Activated naive CD4-positive, alpha-beta T cell treated with anti-CD3 and anti-CD28 coated beads, Interleukin-2, amount 50 U/mL, for 24 hours (primary cell): ENCODE data around the gene AP2B1.
A peak's percentile ranks its signal among the peaks of the same experiment; 100 is the strongest.

Source experiments
- H3K27ac Mint-ChIP-seq: one replicate; pipeline ENCODE4 v1.8.0; 2021; ENCODE audit warnings: mild to moderate bottlenecking, mixed read lengths
- H3K27me3 Mint-ChIP-seq: one replicate; pipeline ENCODE4 v1.8.0; 2021; ENCODE audit warnings: mixed read lengths
- H3K36me3 Mint-ChIP-seq: one replicate; pipeline ENCODE4 v1.8.0; 2021; ENCODE audit warnings: mixed read lengths
- H3K4me1 Mint-ChIP-seq: one replicate; pipeline ENCODE4 v1.8.0; 2021; ENCODE audit warnings: mixed read lengths
- H3K4me3 Mint-ChIP-seq: one replicate; pipeline ENCODE4 v1.8.0; 2021; ENCODE audit warnings: mild to moderate bottlenecking, mixed read lengths
- H3K9me3 Mint-ChIP-seq: one replicate; pipeline ENCODE4 v1.8.0; 2021; ENCODE audit warnings: mixed read lengths

Gene AP2B1

DNA sequence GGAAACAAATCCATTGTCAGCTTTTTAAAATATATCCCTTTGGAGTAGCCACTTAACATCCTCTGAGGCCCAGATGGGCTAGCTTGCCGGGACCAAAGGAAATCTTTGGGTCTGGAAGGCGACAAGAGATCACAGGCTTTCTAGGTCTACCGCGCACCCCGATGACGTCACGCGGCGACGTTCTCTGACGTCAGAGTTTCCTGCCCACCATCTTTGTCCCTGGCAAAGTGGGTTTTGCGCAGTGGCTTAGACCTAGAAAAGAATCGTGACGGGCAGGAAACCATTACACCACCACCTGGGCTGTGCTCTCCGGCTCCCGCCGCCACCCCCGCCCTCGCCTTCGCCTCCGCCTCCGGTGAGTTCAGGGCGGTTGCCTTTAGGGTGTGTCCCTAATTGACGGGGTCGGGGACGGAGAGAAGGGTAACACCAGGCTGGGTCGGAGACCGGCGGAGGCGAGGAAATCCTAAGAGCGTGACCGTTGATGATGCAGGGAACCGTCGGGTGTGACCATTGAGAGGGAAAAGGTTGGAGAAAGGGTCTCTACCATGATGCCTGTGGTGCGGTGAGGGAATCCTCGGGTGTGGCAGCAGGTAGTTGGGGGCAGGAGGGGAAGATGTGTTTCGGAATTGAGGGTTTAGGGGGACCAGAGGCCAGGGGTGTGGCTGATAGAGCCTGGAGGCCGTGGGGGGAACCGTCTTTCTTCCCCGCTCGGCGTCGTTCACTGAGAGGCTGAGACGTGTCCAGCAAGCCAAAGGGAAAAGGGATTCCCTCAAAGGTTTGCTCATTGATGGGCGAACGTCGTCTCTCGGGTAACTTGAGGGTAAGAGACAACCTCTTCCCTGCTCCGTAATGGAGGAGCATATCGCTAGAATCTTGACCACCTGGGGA, at the start of gene AP2B1:
Gene AP2B1 (plus strand): TSS at position 249 of the 888 bp plus-strand sequence. CDS start 6,709 bp downstream, outside the sequence.
- Mint-ChIP-seq H3K4me3 (peak within 1 kb of the TSS; percentile 98), H3K4me1 (peaks cover 40% of the 10 kb centered on the region)

DNA sequence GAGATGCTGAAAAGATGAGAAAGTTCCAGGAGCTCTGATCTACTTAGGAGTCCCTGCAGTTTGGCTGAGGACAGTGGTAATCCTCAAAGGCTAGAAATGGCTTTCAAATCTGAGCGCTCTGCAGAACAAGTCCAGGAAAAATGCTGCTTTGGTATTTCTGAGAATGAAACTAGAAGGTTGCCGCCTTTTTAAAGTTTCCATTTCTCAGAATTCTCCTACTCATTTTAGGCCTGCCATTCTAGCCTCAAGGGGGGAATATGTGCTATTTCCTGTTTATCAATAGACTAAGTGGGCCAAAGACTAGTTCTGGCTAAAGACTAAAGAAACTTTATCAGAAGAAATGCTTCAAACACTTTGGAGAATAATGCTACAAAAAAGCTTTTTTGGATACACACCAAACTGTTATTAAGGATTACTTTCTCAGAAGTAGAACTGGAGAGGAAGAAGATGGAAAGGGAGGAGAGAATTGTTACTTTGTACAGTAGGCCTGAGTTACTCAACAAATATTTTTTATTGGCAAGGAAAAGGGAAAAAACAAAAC, 49.5 kb upstream of the AP2B1 start, which contains the start of gene SLFN12L:
Gene SLFN12L (minus strand): TSS at position 78 of the 541 bp plus-strand sequence. CDS start 15,314 bp downstream, outside the sequence.
- H3K36me3 Mint-ChIP-seq: peaks cover 4% of the 10 kb centered on the region
- peak within 1 kb of the TSS; percentile 84 for H3K4me3 Mint-ChIP-seq
- peaks cover 69% of the 10 kb centered on the region for H3K4me1 Mint-ChIP-seq
- peak within 1 kb of the TSS; percentile 100 for H3K27ac Mint-ChIP-seq
- H3K9me3 Mint-ChIP-seq: no peaks in the 10 kb centered on the region
- H3K27me3 Mint-ChIP-seq: no peaks in the 10 kb centered on the region

More for the DNA sequence above, at the start of gene AP2B1:
- Mint-ChIP-seq H3K36me3 (no peaks in the 10 kb centered on the region), H3K9me3 (no peaks in the 10 kb centered on the region), H3K27ac (peak within 1 kb of the TSS; percentile 99), H3K27me3 (no peaks in the 10 kb centered on the region)

DNA sequence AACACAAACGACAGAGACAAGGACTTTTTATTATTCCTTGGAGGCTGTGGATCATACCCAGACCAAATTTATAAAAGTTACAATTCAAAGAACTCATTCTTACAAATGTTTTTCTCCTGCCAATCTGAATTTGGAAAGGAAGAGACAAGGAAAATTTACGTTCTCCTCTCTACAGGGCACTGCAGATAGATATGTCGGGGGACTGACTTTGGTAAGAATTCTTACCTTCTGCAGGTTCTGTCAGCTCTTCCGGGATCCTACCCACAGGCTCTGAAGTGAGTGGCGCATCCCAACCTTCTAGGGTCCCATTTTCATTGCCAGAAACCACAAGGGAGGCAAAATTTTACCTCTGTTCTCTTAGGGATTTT, 47.5 kb upstream of the AP2B1 start:
- H3K36me3 Mint-ChIP-seq: peaks cover 1% of the 10 kb centered on the region
- peaks cover 69% of the 10 kb centered on the region for H3K4me1 Mint-ChIP-seq
- H3K27me3 Mint-ChIP-seq: no peaks in the 10 kb centered on the region
- peak overlapping the region; percentile 95 for H3K27ac Mint-ChIP-seq
- no peaks in the 10 kb centered on the region for H3K9me3 Mint-ChIP-seq
- H3K4me3 Mint-ChIP-seq: peak overlapping the region; percentile 91

DNA sequence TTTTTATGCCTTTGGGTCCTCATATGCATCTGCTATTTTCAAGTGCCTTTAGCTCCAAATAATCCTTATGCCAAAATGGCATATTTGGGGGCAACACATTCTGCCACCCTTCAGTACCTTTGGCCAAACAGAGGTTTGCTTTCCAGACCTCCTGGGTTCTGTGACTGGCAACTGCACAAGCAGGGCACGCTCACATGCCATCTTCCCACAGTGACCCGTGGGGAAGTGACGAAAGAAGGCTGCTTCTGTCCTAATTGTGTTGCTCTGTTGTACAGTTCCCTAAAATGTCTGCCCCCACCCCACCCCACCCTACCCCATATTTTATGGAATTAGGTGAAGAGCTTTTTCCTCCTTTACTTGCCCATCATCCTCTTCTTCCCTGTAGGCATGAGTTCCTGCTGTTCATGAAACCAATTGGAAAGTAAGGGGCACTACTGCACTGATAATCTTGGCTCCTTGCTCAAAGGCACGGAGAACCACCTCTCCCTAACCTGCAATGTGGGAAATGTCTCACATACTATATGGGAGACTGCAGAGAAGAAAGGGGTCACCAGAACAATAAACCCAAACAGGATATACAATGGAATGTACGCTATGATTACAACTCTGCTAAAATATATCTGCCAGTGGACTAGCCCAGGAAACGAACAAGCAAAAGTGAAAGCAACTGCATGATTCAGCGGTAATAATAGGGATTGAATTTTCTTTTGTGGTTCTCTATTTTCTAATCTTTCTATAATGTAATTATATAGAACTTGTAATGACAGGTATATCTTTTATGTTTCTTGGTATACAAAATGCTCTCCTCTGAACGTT, 46.3 kb upstream of the AP2B1 start:
- Mint-ChIP-seq H3K4me3 (peak overlapping the region; percentile 91), H3K9me3 (no peaks in the 10 kb centered on the region), H3K36me3 (peaks cover 4% of the 10 kb centered on the region), H3K27me3 (no peaks in the 10 kb centered on the region), H3K27ac (peak overlapping the region; percentile 99), H3K4me1 (peaks cover 71% of the 10 kb centered on the region)

DNA sequence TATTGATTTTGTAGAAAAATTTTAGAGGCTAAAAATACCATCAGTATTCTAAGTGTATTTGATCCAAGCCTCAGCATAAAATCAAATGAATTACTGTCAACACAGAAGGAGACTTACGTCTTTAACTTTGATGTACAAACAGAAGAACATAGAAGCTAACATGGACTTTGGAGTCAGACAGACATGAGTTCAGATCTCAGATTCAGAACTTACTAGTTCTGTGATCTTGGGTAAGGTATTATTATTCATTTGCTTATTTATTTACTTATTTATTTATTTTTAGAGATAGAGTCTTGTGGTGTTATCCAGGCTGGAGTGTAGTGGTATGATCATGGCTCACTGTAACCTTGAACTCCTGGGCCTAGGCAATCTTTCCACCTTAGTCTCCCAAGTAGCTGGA, 45.7 kb upstream of the AP2B1 start:
- Mint-ChIP-seq H3K36me3 (peaks cover 3% of the 10 kb centered on the region), H3K4me1 (peaks cover 67% of the 10 kb centered on the region)

DNA sequence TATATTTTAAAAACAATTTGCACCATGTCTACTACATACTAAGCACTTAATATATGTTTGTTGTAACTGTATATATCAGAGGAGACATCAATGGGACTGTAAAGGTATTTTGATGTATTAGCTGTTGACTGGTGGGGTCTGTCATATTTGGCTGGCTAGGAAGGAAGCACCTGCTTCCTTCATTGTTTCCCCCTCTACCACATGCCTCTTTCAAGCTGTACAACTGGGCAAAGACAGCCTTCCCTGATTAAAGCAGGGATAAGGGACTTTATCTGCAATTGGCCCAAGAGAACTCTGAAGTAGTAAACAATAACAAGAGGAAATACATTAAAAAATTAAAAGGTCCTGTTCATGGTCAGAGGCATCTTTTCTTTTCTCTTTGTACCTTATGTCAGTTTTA, 44.1 kb upstream of the AP2B1 start:
- no peak overlapping the region for H3K4me3 Mint-ChIP-seq
- peaks cover 55% of the 10 kb centered on the region for H3K4me1 Mint-ChIP-seq
- H3K27ac Mint-ChIP-seq: no peak overlapping the region
- H3K9me3 Mint-ChIP-seq: no peaks in the 10 kb centered on the region
- no peaks in the 10 kb centered on the region for H3K27me3 Mint-ChIP-seq
- H3K36me3 Mint-ChIP-seq: peaks cover 5% of the 10 kb centered on the region

More for the DNA sequence above, 45.7 kb upstream of the AP2B1 start:
- Mint-ChIP-seq H3K27me3 (no peaks in the 10 kb centered on the region), H3K27ac (peak overlapping the region; percentile 99), H3K9me3 (no peaks in the 10 kb centered on the region), H3K4me3 (peak overlapping the region; percentile 91)

DNA sequence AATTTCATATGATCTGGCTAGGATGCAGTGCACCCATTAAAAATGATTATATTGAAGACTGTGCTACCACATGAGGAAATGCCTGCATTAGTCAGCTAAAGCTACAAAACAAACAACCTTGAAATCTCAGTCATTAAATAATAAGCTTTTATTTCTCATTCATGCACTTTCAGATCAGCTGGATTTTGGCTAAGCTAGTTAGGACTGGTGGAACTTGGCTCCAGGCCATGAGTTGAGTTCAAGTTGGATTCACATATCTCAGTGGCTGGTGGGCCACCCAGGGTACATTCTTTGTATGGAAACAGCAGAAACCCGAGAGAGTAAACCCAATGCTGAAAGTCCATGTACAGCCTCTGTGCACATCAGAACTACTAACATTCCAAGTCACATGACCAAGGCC, 43.3 kb upstream of the AP2B1 start:
- H3K4me3 Mint-ChIP-seq: no peak overlapping the region
- H3K9me3 Mint-ChIP-seq: no peaks in the 10 kb centered on the region
- H3K27me3 Mint-ChIP-seq: no peaks in the 10 kb centered on the region
- H3K4me1 Mint-ChIP-seq: peaks cover 46% of the 10 kb centered on the region
- no peak overlapping the region for H3K27ac Mint-ChIP-seq
- H3K36me3 Mint-ChIP-seq: peaks cover 5% of the 10 kb centered on the region

DNA sequence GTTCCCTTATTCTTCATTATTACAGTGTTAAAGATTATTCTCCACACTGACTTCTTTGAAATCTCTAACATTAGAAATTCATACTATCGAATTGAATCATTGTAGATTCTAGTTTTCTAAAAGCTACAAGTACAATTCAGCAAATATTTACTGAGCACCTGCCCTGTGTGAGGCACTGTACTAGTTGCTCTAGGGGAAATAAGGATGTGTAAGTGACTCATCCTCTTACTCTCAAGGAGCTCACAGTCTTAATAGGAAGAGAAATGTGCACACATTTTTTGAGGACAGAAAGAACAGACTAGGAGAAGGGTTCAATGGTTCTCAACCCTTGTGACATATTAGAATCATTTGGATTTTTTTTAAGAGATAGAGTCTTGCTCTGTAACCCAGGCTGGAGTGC, 42.0 kb upstream of the AP2B1 start:
- H3K27ac Mint-ChIP-seq: no peak overlapping the region
- H3K4me1 Mint-ChIP-seq: peaks cover 37% of the 10 kb centered on the region
- no peaks in the 10 kb centered on the region for H3K9me3 Mint-ChIP-seq
- H3K4me3 Mint-ChIP-seq: no peak overlapping the region
- H3K36me3 Mint-ChIP-seq: peaks cover 5% of the 10 kb centered on the region
- no peaks in the 10 kb centered on the region for H3K27me3 Mint-ChIP-seq

DNA sequence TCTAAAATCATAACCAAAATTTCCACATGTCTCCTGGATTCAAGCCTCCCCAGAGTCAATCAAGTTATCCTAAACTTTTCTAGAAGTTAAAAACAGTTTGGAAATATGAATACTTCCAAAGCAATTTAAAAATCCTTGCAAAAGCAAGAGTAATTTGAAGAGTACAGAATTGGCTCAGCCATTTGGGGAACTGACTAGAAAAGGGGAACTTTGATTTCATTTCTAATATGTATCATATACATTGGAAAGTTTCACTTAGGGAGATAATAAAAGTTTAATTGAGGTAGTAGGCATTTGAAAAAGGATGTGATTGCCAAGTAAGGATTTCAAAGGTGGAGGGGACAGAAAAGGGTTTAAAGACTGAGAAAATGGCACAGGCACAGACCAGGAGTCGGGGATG, 40.6 kb upstream of the AP2B1 start:
- Mint-ChIP-seq H3K4me1 (peaks cover 24% of the 10 kb centered on the region), H3K36me3 (peaks cover 5% of the 10 kb centered on the region), H3K27me3 (no peaks in the 10 kb centered on the region), H3K4me3 (no peak overlapping the region), H3K9me3 (no peaks in the 10 kb centered on the region), H3K27ac (peak overlapping the region; percentile 52)

DNA sequence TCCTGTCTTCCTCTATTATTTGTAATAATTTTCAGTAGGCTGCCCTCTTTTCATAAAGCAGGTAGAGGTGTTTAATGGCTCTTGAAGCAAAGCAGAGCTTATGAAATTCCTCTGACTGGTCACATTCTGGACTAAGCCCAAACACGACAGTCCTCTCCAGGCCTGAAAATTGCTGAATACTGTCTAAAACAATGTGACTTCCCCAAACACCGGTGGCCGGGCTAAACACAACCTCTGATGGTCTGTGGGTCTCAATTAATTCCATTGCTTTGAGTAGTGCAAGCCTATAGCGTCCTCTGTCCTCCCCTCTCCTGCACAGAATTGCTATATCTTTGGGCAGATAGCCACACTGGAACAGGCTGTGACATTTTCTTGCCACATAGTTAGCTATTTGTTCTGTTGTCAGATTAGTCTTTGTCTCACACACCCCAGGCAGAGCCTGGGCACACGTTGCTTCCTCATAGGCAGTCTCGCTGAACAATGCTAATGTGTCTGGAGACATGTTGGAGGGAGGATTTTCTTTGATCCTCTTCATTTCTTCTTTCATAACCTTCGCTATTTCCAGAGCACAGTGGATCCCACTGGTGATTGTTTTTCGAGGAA, 38.8 kb upstream of the AP2B1 start:
- Mint-ChIP-seq H3K27ac (no peak overlapping the region), H3K36me3 (peaks cover 5% of the 10 kb centered on the region), H3K9me3 (no peaks in the 10 kb centered on the region), H3K27me3 (no peaks in the 10 kb centered on the region), H3K4me1 (peaks cover 17% of the 10 kb centered on the region), H3K4me3 (no peak overlapping the region)

DNA sequence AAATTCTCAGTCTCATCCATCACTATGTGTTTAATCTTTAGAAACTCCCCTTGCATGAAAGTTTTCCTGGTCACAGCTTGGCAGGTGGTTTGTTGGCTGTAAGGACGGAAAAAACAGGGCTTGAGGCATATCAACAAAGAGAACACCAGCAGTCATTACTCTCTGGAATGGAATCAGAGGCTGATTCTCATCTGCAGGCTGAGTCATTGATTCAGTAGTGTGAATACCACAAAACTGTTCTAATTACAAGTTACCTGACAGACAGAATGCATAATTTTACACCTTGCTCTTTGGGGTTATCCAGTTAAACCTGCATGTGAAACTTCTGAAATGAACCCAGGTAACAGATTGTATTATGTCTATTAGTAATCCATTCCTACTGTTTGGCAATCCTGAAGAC, 38.1 kb upstream of the AP2B1 start:
- Mint-ChIP-seq H3K36me3 (peaks cover 5% of the 10 kb centered on the region), H3K4me1 (peaks cover 11% of the 10 kb centered on the region), H3K27me3 (no peaks in the 10 kb centered on the region), H3K9me3 (no peaks in the 10 kb centered on the region), H3K4me3 (no peak overlapping the region), H3K27ac (no peak overlapping the region)

DNA sequence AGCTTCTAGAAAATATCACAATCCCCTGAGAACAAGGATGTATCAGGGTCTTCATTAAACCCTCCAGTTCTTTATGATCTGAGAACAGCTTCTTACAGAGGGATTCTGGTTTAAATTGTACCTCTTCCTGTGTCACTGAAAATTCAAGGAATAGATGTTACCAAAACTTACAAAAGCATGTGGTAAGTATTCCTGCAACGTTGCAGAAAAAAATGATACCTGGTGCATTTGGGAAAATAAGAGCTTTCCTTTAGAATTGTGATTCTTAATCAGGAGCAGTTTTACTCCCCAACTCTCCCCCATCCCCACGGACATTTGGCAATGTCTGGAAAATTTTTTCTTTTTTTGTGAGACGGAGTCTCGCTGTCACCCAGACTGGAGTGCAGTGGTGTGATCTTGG, 33.8 kb upstream of the AP2B1 start:
- no peaks in the 10 kb centered on the region for H3K36me3 Mint-ChIP-seq
- no peak overlapping the region for H3K4me3 Mint-ChIP-seq
- H3K27me3 Mint-ChIP-seq: no peaks in the 10 kb centered on the region
- H3K4me1 Mint-ChIP-seq: peaks cover 3% of the 10 kb centered on the region
- no peak overlapping the region for H3K27ac Mint-ChIP-seq
- no peaks in the 10 kb centered on the region for H3K9me3 Mint-ChIP-seq

DNA sequence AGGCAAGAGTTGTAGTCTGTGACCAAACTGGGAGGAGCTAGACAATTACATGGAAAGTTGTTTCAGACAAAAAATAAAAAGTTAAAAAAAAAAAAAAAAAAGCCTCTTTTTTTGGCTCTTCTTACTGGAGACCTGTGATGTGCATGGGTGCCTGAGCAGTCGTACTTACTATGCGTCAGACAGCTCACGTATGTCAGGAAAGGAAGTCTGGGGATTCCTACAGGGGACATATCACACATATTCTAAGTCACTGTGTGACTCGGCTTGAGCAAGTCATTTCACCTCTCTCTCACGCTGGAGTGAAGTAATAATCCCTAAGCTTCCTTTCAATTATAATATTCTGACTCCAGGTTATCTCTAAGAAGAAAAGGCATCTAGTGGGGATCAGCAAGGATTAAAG, 32.5 kb upstream of the AP2B1 start:
- no peak overlapping the region for H3K27ac Mint-ChIP-seq
- H3K27me3 Mint-ChIP-seq: no peaks in the 10 kb centered on the region
- H3K4me1 Mint-ChIP-seq: no peaks in the 10 kb centered on the region
- no peak overlapping the region for H3K4me3 Mint-ChIP-seq
- H3K36me3 Mint-ChIP-seq: no peaks in the 10 kb centered on the region
- H3K9me3 Mint-ChIP-seq: no peaks in the 10 kb centered on the region

DNA sequence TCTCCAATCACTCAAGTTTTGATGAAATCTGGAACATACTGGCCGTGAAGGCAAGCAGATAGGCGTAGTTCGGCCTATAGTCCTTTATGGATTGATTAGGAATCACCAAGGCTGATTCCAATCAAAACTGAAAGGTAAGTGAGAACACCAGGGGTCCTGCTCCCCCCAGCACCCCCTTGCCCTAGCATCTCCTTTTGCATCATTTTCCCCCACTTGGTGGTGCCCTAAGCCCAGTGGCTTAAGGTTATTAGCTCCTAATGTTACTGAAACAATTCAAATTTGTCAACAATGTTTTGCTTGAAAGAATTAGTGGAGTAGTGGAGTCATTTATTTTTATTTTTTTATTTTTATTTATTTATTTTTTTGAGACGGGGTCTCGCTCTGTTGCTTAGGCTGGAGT, 31.4 kb upstream of the AP2B1 start:
- Mint-ChIP-seq H3K36me3 (no peaks in the 10 kb centered on the region), H3K4me3 (no peak overlapping the region), H3K27ac (no peak overlapping the region), H3K27me3 (no peaks in the 10 kb centered on the region), H3K4me1 (no peaks in the 10 kb centered on the region), H3K9me3 (no peaks in the 10 kb centered on the region)

DNA sequence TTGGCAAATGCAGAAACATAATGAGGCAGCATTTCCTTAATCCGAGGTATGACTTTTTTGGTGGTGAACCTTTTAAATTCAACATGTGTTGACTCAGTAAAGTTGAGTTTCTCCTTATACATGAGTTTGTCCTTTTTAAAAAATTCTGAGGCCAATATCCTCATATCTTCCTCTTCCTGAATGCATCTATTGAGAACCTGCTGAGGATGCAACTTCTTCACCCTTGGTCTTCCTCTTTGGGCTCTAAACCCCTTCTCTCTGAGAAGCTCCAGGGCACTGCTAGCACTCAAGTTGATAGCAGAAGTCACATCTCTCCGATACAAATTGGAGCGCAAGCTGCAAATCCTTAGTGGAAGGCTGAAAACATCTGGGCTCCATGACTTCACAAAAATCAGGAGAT, 29.8 kb upstream of the AP2B1 start:
- H3K4me3 Mint-ChIP-seq: no peak overlapping the region
- no peaks in the 10 kb centered on the region for H3K9me3 Mint-ChIP-seq
- H3K27ac Mint-ChIP-seq: no peak overlapping the region
- H3K36me3 Mint-ChIP-seq: no peaks in the 10 kb centered on the region
- H3K27me3 Mint-ChIP-seq: no peaks in the 10 kb centered on the region
- H3K4me1 Mint-ChIP-seq: no peaks in the 10 kb centered on the region
